Measurements from ENCODE around the gene STAT1. TPM values are rescaled to one million over a fixed set of nuclear protein-coding genes. Genes with fewer than 3 reads are reported as not detected.

The STAT1 gene
- total RNA-seq, 1 experiment from 2014 or later: 60.7 TPM

DNA sequence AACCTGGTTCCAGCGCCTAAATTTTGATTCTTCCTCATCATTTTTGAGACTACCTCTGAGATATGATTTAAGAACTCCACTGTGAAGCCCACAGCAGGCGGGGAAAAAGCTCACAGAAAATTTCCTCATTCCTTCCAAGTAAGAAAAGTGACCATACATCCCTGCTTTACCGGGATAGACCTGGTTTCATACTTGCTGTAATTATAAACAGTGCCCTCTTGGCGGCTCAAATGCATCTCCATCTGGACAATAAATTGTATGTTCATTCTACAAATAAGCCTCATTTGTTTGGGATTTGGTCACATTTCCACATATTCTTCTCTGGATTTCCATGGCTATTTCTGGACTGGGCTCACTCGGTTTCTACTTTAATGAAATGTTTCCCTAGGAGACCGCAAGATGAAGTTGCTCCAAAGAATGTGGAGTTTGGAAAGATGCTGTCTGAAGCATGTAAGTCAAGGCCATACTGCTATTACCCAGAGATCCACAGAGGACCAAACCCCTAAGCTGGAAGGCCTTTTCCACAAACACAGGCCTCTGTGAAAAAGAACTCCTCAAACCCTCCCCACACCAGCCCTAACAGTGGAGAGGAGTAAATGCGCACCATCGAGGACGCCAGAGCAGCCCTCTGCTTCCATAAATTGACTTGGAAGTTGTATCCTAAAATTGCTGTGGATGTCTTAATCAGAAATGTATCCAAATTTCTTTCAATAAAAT, 13.9 kb downstream of the STAT1 start:
- no TSS peak for BruUV-seq (replicated peaks)
- H3K4me1 ChIP-seq (ENCODE audit: control insufficient read depth in 1 of 2, insufficient read depth in 2 of 2, low read length in 2 of 2): no peaks in the 10 kb centered on the region
- no peak overlapping the region for H2AFZ ChIP-seq (ENCODE audit: low read depth, low read length, poor library complexity, severe bottlenecking)
- ATAC-seq (no peak), DNase-seq (ENCODE audit: low read depth, low spot score) (no peak)
- H3K27ac ChIP-seq (ENCODE audit: low read depth, low read length): no peak overlapping the region
- intact Hi-C loops (cut with micrococcal nuclease): no loop called here
- peaks cover 61 to 81% of the 10 kb centered on the region in 2 experiments for H3K36me3 ChIP-seq (ENCODE audit: control insufficient read depth in 1 of 2, insufficient read depth in 2 of 2, low read length in 2 of 2)
- no peak overlapping the region for H3K4me3 ChIP-seq (replicated peaks in 1 of 2; ENCODE audit: low read depth in 1 of 2, low read length in 2 of 2)
- H3K9me2 ChIP-seq (ENCODE audit: insufficient read depth): no peaks in the 10 kb centered on the region
- H3K9ac ChIP-seq (ENCODE audit: low read length): no peak overlapping the region
- no peaks in the 10 kb centered on the region for H3K27me3 ChIP-seq (ENCODE audit: insufficient read depth, low read length)
- POLR2A ChIA-PET: no interaction called here
- H4K20me1 ChIP-seq (ENCODE audit: insufficient read depth): no peaks in the 10 kb centered on the region
- no peaks in the 10 kb centered on the region for H3K9me3 ChIP-seq (ENCODE audit: control insufficient read depth in 1 of 2, insufficient read depth in 1 of 2, low read depth in 1 of 2, low read length in 2 of 2)
- CTCF ChIA-PET: no interaction called here
- RAD21 ChIA-PET (ENCODE audit: low non-redundant PET in 1 of 2, low total read pairs in 2 of 2, uncharacterized antibody in 2 of 2, unreplicated experiment in 2 of 2): no interaction called here
- TF ChIP-seq SIN3A (IDR thresholded peaks at IDR 0.05; ENCODE audit: low read depth): no peak
- TF ChIP-seq TCF7L2 (IDR thresholded peaks at IDR 0.05; ENCODE audit: borderline replicate concordance, extremely low read depth, insufficient read depth, insufficient read length): no peak
- no peak for TF ChIP-seq EZH2 (IDR thresholded peaks at IDR 0.05)
- TF ChIP-seq ZNF274 (IDR thresholded peaks at IDR 0.05; ENCODE audit: low read depth, low read length): no peak
- no peak for TF ChIP-seq YY1 (IDR thresholded peaks at IDR 0.05; ENCODE audit: extremely low read depth, insufficient replicate concordance, low read depth, low read length)
- no peak for TF ChIP-seq CTCF (IDR thresholded peaks at IDR 0.05 in 2 of 3, conservative IDR thresholded peaks at IDR 0.05 in 1 of 3; ENCODE audit: borderline replicate concordance in 1 of 3, insufficient read depth in 1 of 3, low read depth in 2 of 3, low read length in 2 of 3)
- no peak for TF ChIP-seq SP1 (IDR thresholded peaks at IDR 0.05; ENCODE audit: low read depth)
- TF ChIP-seq, protein P1, sequence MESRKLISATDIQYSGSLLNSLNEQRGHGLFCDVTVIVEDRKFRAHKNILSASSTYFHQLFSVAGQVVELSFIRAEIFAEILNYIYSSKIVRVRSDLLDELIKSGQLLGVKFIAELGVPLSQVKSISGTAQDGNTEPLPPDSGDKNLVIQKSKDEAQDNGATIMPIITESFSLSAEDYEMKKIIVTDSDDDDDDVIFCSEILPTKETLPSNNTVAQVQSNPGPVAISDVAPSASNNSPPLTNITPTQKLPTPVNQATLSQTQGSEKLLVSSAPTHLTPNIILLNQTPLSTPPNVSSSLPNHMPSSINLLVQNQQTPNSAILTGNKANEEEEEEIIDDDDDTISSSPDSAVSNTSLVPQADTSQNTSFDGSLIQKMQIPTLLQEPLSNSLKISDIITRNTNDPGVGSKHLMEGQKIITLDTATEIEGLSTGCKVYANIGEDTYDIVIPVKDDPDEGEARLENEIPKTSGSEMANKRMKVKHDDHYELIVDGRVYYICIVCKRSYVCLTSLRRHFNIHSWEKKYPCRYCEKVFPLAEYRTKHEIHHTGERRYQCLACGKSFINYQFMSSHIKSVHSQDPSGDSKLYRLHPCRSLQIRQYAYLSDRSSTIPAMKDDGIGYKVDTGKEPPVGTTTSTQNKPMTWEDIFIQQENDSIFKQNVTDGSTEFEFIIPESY (IDR thresholded peaks at IDR 0.05; ENCODE audit: extremely low read depth, insufficient replicate concordance, low read length): no peak
- TF ChIP-seq EZH2phosphoT487 (IDR thresholded peaks at IDR 0.05; ENCODE audit: borderline replicate concordance): no peak
- TF ChIP-seq ELF1 (IDR thresholded peaks at IDR 0.05; ENCODE audit: borderline replicate concordance, low read depth): no peak
- TF ChIP-seq JUND (IDR thresholded peaks at IDR 0.05): no peak
- no peak for TF ChIP-seq CBX3 (IDR thresholded peaks at IDR 0.05; ENCODE audit: low read depth)
- no peak for TF ChIP-seq CEBPB (IDR thresholded peaks at IDR 0.05; ENCODE audit: low read depth)
- TF ChIP-seq ZFX (IDR thresholded peaks at IDR 0.05): no peak
- no peak for TF ChIP-seq RAD21 (IDR thresholded peaks at IDR 0.05; ENCODE audit: low read depth)
- no peak for TF ChIP-seq MAX (IDR thresholded peaks at IDR 0.05)
- H3K4me2 ChIP-seq (ENCODE audit: low read length): no peak overlapping the region
- H3K79me2 ChIP-seq (ENCODE audit: insufficient read depth, low read length): no peaks in the 10 kb centered on the region

Measured in HCT116 (cell line).